CD4-positive, CD25-positive, alpha-beta regulatory T cell (primary cell): ENCODE data around the gene BRF1. TPM values are rescaled to one million over a fixed set of nuclear protein-coding genes. Genes with fewer than 3 reads are reported as not detected.

ENCODE experiments used
- ATAC-seq, 2 donors: fragments of 150-1000 bp; cut with Tn5 transposase; one replicate each; pipeline ENCODE4 v1.10.0; 2021; ENCODE audit warnings: low read depth in 2 of 2, moderate number of reproducible peaks in 2 of 2, moderate library complexity in 1 of 2
- DNase-seq, 3 donors: peaks; one replicate each; pipeline versions ENCODE4 v3.0.0 to v3.0.0-alpha.2; 2012 to 2022; ENCODE audit warnings: mixed read lengths in 1 of 3
- H3K27ac ChIP-seq: one replicate; pipeline ENCODE4 v1.7.0; 2013; ENCODE audit warnings: mild to moderate bottlenecking, low read length; ENCODE audit not compliant: insufficient read depth, poor library complexity, severe bottlenecking
- H3K27me3 ChIP-seq: one replicate; pipeline ENCODE4 v1.7.0; 2013; ENCODE audit warnings: low read length; ENCODE audit not compliant: control insufficient read depth, insufficient read depth
- H3K36me3 ChIP-seq: one replicate; pipeline ENCODE4 v1.7.0; 2013; ENCODE audit warnings: mild to moderate bottlenecking, low read length, moderate library complexity; ENCODE audit not compliant: control insufficient read depth, insufficient read depth
- H3K4me1 ChIP-seq: 2 replicates; pipeline ENCODE4 v1.7.0; 2013; ENCODE audit warnings: mild to moderate bottlenecking, low read length; ENCODE audit not compliant: insufficient read depth, control insufficient read depth, poor library complexity, severe bottlenecking
- H3K4me3 ChIP-seq: one replicate; pipeline ENCODE4 v1.7.0; 2013; ENCODE audit warnings: low read depth, mild to moderate bottlenecking, low read length, moderate library complexity
- H3K9me3 ChIP-seq, 2 experiments: 1 replicate in 1 of 2; 2 replicates in 1 of 2; pipeline ENCODE4 v1.7.0; 2013; ENCODE audit warnings: low read length in 2 of 2, mild to moderate bottlenecking in 1 of 2, moderate library complexity in 1 of 2; ENCODE audit not compliant: control insufficient read depth in 2 of 2
- H3K27ac Mint-ChIP-seq, 3 donors: one replicate each; pipeline ENCODE4 v1.8.0; 2020 to 2022; ENCODE audit warnings: mild to moderate bottlenecking in 3 of 3, mixed read lengths in 3 of 3, moderate library complexity in 2 of 3
- H3K27me3 Mint-ChIP-seq: one replicate; pipeline ENCODE4 v1.8.0; 2022; ENCODE audit warnings: mild to moderate bottlenecking, mixed read lengths
- H3K36me3 Mint-ChIP-seq: one replicate; pipeline ENCODE4 v1.8.0; 2020; ENCODE audit warnings: mixed read lengths
- H3K4me1 Mint-ChIP-seq, 4 donors: one replicate each; pipeline ENCODE4 v1.8.0; 2020 to 2022; ENCODE audit warnings: mixed read lengths in 4 of 4, mild to moderate bottlenecking in 1 of 4
- H3K4me3 Mint-ChIP-seq, 4 donors: one replicate each; pipeline ENCODE4 v1.8.0; 2020 to 2022; ENCODE audit warnings: mild to moderate bottlenecking in 4 of 4, mixed read lengths in 4 of 4, moderate library complexity in 3 of 4
- H3K9me3 Mint-ChIP-seq, 7 donors: one replicate each; pipeline ENCODE4 v1.8.0; 2020 to 2022; ENCODE audit warnings: mixed read lengths in 7 of 7, mild to moderate bottlenecking in 3 of 7, moderate library complexity in 2 of 7
- polyA plus RNA-seq, 4 donors: library from polyadenylated mRNA; unstranded; fragments of 300-500 nt; fragmentation: Illumina TruSeq; gene quantifications; one replicate each; pipeline ENCODE4 v1.2.3, GENCODE V29; 2021
- total RNA-seq: library from RNA; stranded (reverse); gene quantifications from one replicate; pipeline ENCODE4 v1.2.3, GENCODE V29; 2022

The BRF1 gene
- total and polyA plus RNA-seq, 5 donors from 2014 or later, result 5.6 to 58.9 (median 7.6) TPM

DNA sequence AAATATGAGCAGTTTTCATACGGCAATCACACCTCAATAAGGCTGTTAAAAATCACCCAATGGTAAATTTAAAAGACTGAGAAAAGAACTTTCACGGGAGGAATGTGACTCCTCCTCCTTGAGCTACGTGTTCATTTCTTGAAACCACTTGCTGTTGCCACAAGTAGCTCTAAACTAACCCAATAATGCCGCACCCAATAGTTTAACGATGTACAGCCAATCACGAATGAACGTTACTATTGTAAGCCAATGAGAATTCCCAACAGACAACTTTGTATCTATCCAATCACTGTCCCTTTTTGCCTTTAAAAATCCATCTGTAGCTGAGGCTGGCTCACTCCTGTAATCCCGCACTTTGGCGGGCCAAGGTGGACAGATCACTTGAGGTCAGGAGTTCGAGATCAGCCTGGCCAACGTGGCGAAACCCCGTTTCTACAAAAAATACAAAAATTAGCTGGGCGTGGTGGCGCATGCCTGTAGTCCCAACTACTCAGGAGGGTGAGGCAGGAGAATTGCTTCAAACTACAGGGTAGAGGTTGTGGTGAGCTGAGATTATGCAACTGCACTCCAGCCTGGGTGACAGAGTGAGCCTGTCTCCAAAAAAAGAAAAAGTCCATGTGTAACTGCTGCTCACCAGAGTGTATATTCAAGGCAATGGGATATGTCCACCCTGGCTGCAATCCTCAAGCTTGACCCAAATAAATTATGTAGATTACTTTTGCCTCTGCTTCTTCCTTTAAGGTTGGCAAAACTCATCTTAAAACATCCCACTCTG lies 76.8 kb downstream of the BRF1 start:
- Mint-ChIP-seq H3K27ac (no peak overlapping the region), H3K4me1 (peaks cover 0 to 6% (median 2%) of the 10 kb centered on the region in 4 donors), H3K9me3 (no peaks in the 10 kb centered on the region), H3K27me3 (no peaks in the 10 kb centered on the region), H3K4me3 (no peak overlapping the region), H3K36me3 (peaks cover 32% of the 10 kb centered on the region)
- H3K4me3 ChIP-seq, result no peak overlapping the region
- no peaks in the 10 kb centered on the region for H3K27me3 ChIP-seq
- DNase-seq (no peak), ATAC-seq (no peak)
- peaks cover 36% of the 10 kb centered on the region for H3K36me3 ChIP-seq
- H3K4me1 ChIP-seq, result no peaks in the 10 kb centered on the region
- no peak overlapping the region for H3K27ac ChIP-seq
- H3K9me3 ChIP-seq, result no peaks in the 10 kb centered on the region

DNA sequence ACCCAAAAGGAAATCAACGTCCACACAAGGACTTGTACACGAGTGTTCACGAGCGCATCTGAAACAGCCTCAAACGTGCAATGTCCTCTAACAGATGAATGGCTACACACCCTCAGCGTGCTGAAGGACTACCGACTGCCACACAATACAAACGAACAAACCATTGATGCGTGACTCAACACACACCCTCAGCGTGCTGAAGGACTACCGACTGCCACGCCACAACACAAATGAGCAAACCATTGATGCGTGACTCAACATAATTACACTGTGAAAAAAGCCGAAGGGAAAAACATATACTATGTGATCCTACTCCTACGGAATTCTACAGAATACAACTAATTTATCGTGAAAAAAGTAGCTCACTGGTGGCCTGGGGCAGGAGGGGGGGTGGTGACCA lies 77.5 kb downstream of the BRF1 start:
- no peak overlapping the region for H3K27ac ChIP-seq
- H3K9me3 Mint-ChIP-seq, result no peaks in the 10 kb centered on the region
- H3K9me3 ChIP-seq, result no peaks in the 10 kb centered on the region
- DNase-seq, result no peak
- no peaks in the 10 kb centered on the region for H3K27me3 ChIP-seq
- no peaks in the 10 kb centered on the region for H3K4me1 ChIP-seq
- peaks cover 32% of the 10 kb centered on the region for H3K36me3 Mint-ChIP-seq
- no peaks in the 10 kb centered on the region for H3K27me3 Mint-ChIP-seq
- peaks cover 43% of the 10 kb centered on the region for H3K36me3 ChIP-seq
- ATAC-seq, result no peak
- no peak overlapping the region for H3K4me3 Mint-ChIP-seq
- H3K4me1 Mint-ChIP-seq, result peaks cover 0 to 6% (median 2%) of the 10 kb centered on the region in 4 donors
- no peak overlapping the region for H3K4me3 ChIP-seq
- no peak overlapping the region for H3K27ac Mint-ChIP-seq

GRCh38 chr14:105221598-105222178 lies 79.1 kb downstream of the BRF1 start:
- Histone ChIP-seq H3K4me3 (no peak overlapping the region), H3K27ac (no peak overlapping the region), H3K4me1 (no peaks in the 10 kb centered on the region), H3K36me3 (peaks cover 43% of the 10 kb centered on the region), H3K9me3 (no peaks in the 10 kb centered on the region), H3K27me3 (no peaks in the 10 kb centered on the region)
- no peak for ATAC-seq
- Mint-ChIP-seq H3K4me3 (no peak overlapping the region), H3K27me3 (no peaks in the 10 kb centered on the region), H3K36me3 (peaks cover 32% of the 10 kb centered on the region), H3K4me1 (peaks cover 0 to 6% (median 2%) of the 10 kb centered on the region in 4 donors), H3K27ac (peak overlapping the region in 1 of 3 donors; percentile 62), H3K9me3 (no peaks in the 10 kb centered on the region)
- DNase-seq, result no peak

DNA sequence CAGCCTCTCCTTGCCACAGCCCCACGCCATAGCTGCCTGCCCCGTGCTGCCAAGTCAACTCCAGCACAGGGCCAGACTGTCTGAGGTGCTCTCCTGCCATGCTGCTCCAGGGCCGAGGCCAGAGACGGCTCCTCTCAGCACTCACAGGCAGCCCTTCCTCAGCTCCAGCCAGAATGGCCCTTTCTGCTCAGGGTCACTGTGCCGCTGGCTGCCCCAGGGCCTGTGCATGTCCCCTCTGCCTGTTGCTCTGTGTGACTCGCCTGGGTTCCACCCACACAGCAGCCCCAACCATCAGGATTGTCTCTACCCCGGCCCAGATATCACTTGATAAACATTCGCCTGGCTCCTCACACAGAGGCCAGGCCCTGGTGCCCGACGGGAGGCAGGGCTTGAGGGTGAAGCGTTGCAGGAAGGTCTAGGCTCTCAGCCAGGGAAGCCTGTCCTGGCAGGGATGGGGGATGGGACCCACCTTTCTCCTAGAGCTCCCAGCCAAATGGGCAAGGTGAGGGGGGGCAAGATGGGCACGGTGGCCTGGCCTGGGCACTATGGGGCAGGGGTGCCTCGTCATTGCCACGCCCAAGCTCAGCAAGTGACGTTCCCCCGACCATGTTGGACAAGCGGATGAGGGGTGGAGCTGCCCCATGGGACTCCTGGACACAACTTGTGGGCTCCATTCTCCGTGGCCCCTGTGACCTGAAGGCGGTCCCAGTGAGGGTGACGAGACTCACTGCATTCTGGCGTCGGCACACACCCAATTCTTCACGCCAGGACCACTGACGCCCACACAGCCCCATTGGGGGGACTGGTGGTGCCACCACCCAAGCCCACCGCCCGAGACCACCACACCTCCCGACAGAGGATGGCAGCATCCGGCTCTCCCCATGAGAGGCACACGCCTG lies 79.9 kb downstream of the BRF1 start:
- H3K36me3 Mint-ChIP-seq, result peaks cover 32% of the 10 kb centered on the region

GRCh38 chr14:105219753-105220152 lies 81.0 kb downstream of the BRF1 start:
- Histone ChIP-seq H3K27ac (no peak overlapping the region), H3K9me3 (no peaks in the 10 kb centered on the region), H3K27me3 (no peaks in the 10 kb centered on the region), H3K36me3 (peaks cover 28% of the 10 kb centered on the region), H3K4me3 (no peak overlapping the region), H3K4me1 (no peaks in the 10 kb centered on the region)
- no peak overlapping the region for H3K4me3 Mint-ChIP-seq
- H3K27me3 Mint-ChIP-seq, result no peaks in the 10 kb centered on the region
- peak overlapping the region in 1 of 3 donors; percentile 23 for H3K27ac Mint-ChIP-seq
- peaks cover 37% of the 10 kb centered on the region for H3K36me3 Mint-ChIP-seq
- H3K4me1 Mint-ChIP-seq, result peaks cover 0 to 6% (median 3%) of the 10 kb centered on the region in 4 donors
- no peak for ATAC-seq
- no peak for DNase-seq
- no peaks in the 10 kb centered on the region for H3K9me3 Mint-ChIP-seq

More for the DNA sequence above, 79.9 kb downstream of the BRF1 start:
- no peak for DNase-seq
- Histone ChIP-seq H3K4me1 (no peaks in the 10 kb centered on the region), H3K27me3 (no peaks in the 10 kb centered on the region), H3K27ac (no peak overlapping the region), H3K9me3 (no peaks in the 10 kb centered on the region), H3K36me3 (peaks cover 36% of the 10 kb centered on the region), H3K4me3 (no peak overlapping the region)
- ATAC-seq, result no peak
- Mint-ChIP-seq H3K27me3 (no peaks in the 10 kb centered on the region), H3K9me3 (no peaks in the 10 kb centered on the region), H3K27ac (no peak overlapping the region), H3K4me3 (no peak overlapping the region), H3K4me1 (peaks cover 0 to 6% (median 2%) of the 10 kb centered on the region in 4 donors)

DNA sequence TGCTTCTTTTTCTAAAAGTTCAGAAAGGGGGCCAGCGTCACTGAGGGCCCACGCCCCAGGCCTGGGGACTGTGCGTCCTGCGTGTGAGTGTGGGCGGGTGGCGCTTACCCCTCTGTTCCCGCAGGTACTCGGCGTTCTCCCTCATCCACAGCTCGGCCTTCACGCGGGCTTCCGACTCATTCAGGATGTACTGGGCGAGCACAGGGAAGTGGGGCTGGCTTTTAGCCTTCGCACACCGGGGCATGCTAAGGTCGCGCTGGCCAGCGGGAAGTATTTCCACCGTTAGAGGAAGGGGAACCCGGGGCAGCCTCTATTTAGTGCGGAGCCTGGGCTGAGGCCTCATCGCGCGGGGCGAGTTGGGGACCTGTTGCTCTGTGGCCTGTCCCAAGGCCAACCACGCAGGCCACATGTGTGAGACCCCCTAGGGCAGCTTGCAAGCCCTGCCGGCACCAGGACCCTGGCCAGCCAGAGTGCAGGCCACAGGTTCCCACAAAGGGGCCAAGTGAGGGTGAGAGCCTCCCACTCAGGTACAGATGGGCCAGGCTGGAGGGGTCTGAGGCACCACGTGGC lies 81.7 kb downstream of the BRF1 start:
- no peak overlapping the region for H3K4me3 ChIP-seq
- DNase-seq (no peak), ATAC-seq (no peak)
- H3K27ac ChIP-seq, result no peak overlapping the region
- no peaks in the 10 kb centered on the region for H3K4me1 ChIP-seq
- H3K27me3 ChIP-seq, result no peaks in the 10 kb centered on the region
- Mint-ChIP-seq H3K4me3 (no peak overlapping the region), H3K4me1 (peaks cover 0 to 6% (median 3%) of the 10 kb centered on the region in 4 donors), H3K27me3 (no peaks in the 10 kb centered on the region), H3K9me3 (no peaks in the 10 kb centered on the region), H3K36me3 (peaks cover 37% of the 10 kb centered on the region), H3K27ac (no peak overlapping the region)
- peaks cover 25% of the 10 kb centered on the region for H3K36me3 ChIP-seq
- no peaks in the 10 kb centered on the region for H3K9me3 ChIP-seq

DNA sequence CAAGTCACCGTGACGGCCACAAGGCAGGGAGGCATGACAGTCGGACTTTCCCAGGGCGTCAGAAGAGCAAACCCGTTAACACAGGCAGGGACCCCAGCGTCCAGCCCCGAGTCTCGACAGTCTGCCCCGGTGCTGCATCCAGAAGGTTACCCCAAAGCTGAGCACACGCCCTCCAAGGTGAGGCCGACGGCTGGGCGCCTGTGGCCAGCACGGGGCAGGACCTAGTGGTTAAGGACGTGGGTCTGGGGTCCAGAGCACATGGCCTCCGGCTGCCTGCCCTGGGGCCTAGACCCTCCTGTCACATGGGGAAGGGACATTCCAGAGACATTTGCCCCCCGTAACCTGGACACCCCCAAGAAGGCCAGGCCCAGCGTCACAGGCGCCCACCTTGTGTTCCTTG lies 82.2 kb downstream of the BRF1 start:
- DNase-seq, result no peak
- Histone ChIP-seq H3K9me3 (no peaks in the 10 kb centered on the region), H3K4me3 (no peak overlapping the region), H3K27me3 (no peaks in the 10 kb centered on the region), H3K4me1 (no peaks in the 10 kb centered on the region), H3K36me3 (peaks cover 22% of the 10 kb centered on the region), H3K27ac (no peak overlapping the region)
- Mint-ChIP-seq H3K27me3 (no peaks in the 10 kb centered on the region), H3K4me3 (no peak overlapping the region), H3K9me3 (no peaks in the 10 kb centered on the region), H3K27ac (no peak overlapping the region), H3K4me1 (peaks cover 0 to 6% (median 3%) of the 10 kb centered on the region in 4 donors), H3K36me3 (peaks cover 32% of the 10 kb centered on the region)
- ATAC-seq, result no peak
